ACHN (cell line): ENCODE data around the gene PVALB.
"Not testable (repeated sequence)": the region's sequence is repeated elsewhere in the genome, so short reads cannot be mapped to it uniquely, and the experiment has no call there.

Experiments
- DNase-seq: peaks from one replicate; pipeline ENCODE4 v3.0.0-alpha.2; 2015
- in situ Hi-C: cut with HindIII; loops from 2 replicates; pipeline ENCODE4 v1.10.0; 2017; ENCODE audit warnings: low sequenced_read_pairs, low pct_ligation_motif_present, low pct_unique_long_range_greater_than_20kb

Gene PVALB

GRCh38 chr22:36767035-36767775 lies 49.6 kb downstream of the PVALB start:
- no peak for DNase-seq

GRCh38 chr22:36765943-36766450 lies 50.8 kb downstream of the PVALB start:
- in situ Hi-C loops: no loop called here
- DNase-seq: no peak

More at GRCh38 chr22:36767035-36767775, 49.6 kb downstream of the PVALB start:
- in situ Hi-C loops: no loop called here

- no peak for DNase-seq
- in situ Hi-C loops: no loop called here
These were observed 51.5 kb downstream of the PVALB start for GRCh38 chr22:36765131-36765942.

GRCh38 chr22:36764641-36765040 lies 52.2 kb downstream of the PVALB start:
- in situ Hi-C loops: no loop called here
- DNase-seq: no peak

- no peak for DNase-seq
- in situ Hi-C loops: no loop called here
These were observed 52.8 kb downstream of the PVALB start for GRCh38 chr22:36764060-36764459.

- in situ Hi-C loops: no loop called here
- DNase-seq: no peak
These were observed 53.3 kb downstream of the PVALB start for GRCh38 chr22:36763576-36763975.

GRCh38 chr22:36762687-36763260 lies 54.1 kb downstream of the PVALB start:
- in situ Hi-C loops: no loop called here
- no peak for DNase-seq

- in situ Hi-C loops: no loop called here
- no peak for DNase-seq
These were observed 55.1 kb downstream of the PVALB start for GRCh38 chr22:36761553-36762240.

GRCh38 chr22:36760786-36761185 lies 56.0 kb downstream of the PVALB start:
- in situ Hi-C loops: no loop called here
- DNase-seq: no peak

GRCh38 chr22:36759481-36760159 lies 57.2 kb downstream of the PVALB start:
- in situ Hi-C loops: no loop called here
- no peak for DNase-seq

- in situ Hi-C loops: no loop called here
- no peak for DNase-seq
These were observed 58.0 kb downstream of the PVALB start for GRCh38 chr22:36758792-36759271.

- in situ Hi-C loops: no loop called here
- DNase-seq: peak; percentile 70
These were observed 59.1 kb downstream of the PVALB start for GRCh38 chr22:36757668-36758211.

GRCh38 chr22:36756746-36757655 lies 59.8 kb downstream of the PVALB start:
- no peak for DNase-seq
- in situ Hi-C loops: no loop called here

- no peak for DNase-seq
- in situ Hi-C loops: no loop called here
These were observed 60.8 kb downstream of the PVALB start for GRCh38 chr22:36756031-36756430.

- no peak for DNase-seq
- in situ Hi-C loops: no loop called here
These were observed 61.5 kb downstream of the PVALB start for GRCh38 chr22:36755316-36755715.

- in situ Hi-C loops, DNase-seq: not testable (repeated sequence)
These were observed 62.0 kb downstream of the PVALB start for GRCh38 chr22:36754881-36755280.

GRCh38 chr22:36753916-36754315 lies 62.9 kb downstream of the PVALB start:
- DNase-seq: no peak
- in situ Hi-C loops: no loop called here
